Adrenal gland (tissue), 5 donors: ENCODE measurements around the gene EXOC6B.

Source experiments
- CTCF ChIP-seq, 6 experiments: fragments of 450-650 bp in 4 of 6; fragments of 200-600 bp in 2 of 6; sonication (generic) in 1 of 6; IDR thresholded peaks; 1 replicate in 5 of 6; 2 replicates in 1 of 6; pipeline versions ENCODE4 v1.5.1 to v1.8.0; 2016 to 2021; ENCODE audit warnings: antibody characterized with exemption in 6 of 6, mild to moderate bottlenecking in 2 of 6, moderate library complexity in 1 of 6
- POLR2A ChIP-seq, 2 donors: fragments of 450-650 bp; IDR thresholded peaks; one replicate each; pipeline ENCODE4 v1.6.1; 2017; ENCODE audit warnings: antibody characterized with exemption in 2 of 2, mild to moderate bottlenecking in 2 of 2, moderate library complexity in 1 of 2
- donor health status: DM: no; HTN: no; CAD: no.

- no peak for TF ChIP-seq CTCF (IDR thresholded peaks at IDR 0.05)
- no peak for TF ChIP-seq POLR2A (IDR thresholded peaks at IDR 0.05)
Measured at GRCh38 chr2:72524071-72524470, 301.8 kb downstream of the EXOC6B start.
